Progenitor cell of endocrine pancreas (in vitro differentiated cells): Measurements from ENCODE around the gene YARS2. TPM values are rescaled to one million over a fixed set of nuclear protein-coding genes. Genes with fewer than 3 reads are reported as not detected.

Source experiments
- DNase-seq: peaks from one replicate; pipeline ENCODE4 v3.0.0; 2021; ENCODE audit warnings: low spot score; ENCODE audit not compliant: unreplicated experiment
- H3K27ac Mint-ChIP-seq: 2 replicates; pipeline ENCODE4 v1.8.0; 2021; ENCODE audit warnings: mild to moderate bottlenecking, moderate library complexity, mixed read lengths
- H3K27me3 Mint-ChIP-seq: 2 replicates; pipeline ENCODE4 v1.8.0; 2021; ENCODE audit warnings: mixed read lengths
- H3K36me3 Mint-ChIP-seq: 2 replicates; pipeline ENCODE4 v1.8.0; 2022; ENCODE audit warnings: mixed read lengths; ENCODE audit not compliant: insufficient read depth
- H3K4me1 Mint-ChIP-seq: 2 replicates; pipeline ENCODE4 v1.8.0; 2021; ENCODE audit warnings: low read depth, mixed read lengths
- H3K4me3 Mint-ChIP-seq: 2 replicates; pipeline ENCODE4 v1.8.0; 2021; ENCODE audit warnings: low read depth, mild to moderate bottlenecking, moderate library complexity, mixed read lengths
- H3K9me3 Mint-ChIP-seq: 2 replicates; pipeline ENCODE4 v1.8.0; 2021; ENCODE audit warnings: low read depth, mixed read lengths
- total RNA-seq: library from RNA; stranded (reverse); gene quantifications from 2 replicates; pipeline ENCODE4 v1.2.1, GENCODE V29; 2021
- TF ChIP-seq, protein P1 (sequence below): fragments of 200-600 bp; sonication (generic); IDR thresholded peaks from one replicate; pipeline ENCODE4 v1.5.0; 2021; ENCODE audit warnings: antibody characterized with exemption, mild to moderate bottlenecking; ENCODE audit not compliant: unreplicated experiment

YARS2 gene
- total RNA-seq, 1 donor from 2014 or later = 40.5 TPM

DNA sequence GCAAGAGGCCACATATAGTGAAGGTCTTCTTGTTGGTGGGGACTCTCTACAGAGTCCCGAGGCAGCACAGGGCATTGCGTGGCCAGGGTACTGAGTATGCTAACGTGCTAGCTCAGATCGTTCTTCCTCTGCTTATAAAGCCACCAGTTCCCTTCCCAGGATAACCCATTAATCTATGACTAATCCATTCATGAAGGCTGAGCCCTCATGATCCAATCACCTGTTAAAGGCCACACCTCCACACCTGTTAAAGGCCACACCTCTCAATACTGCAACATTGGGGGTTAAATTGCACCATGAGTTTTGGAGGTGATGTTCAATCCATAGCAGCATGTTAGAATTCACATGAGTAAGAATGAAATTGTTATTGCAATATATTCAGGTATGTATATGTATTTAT, 12.8 kb upstream of the YARS2 start:
- TF ChIP-seq, protein P1, sequence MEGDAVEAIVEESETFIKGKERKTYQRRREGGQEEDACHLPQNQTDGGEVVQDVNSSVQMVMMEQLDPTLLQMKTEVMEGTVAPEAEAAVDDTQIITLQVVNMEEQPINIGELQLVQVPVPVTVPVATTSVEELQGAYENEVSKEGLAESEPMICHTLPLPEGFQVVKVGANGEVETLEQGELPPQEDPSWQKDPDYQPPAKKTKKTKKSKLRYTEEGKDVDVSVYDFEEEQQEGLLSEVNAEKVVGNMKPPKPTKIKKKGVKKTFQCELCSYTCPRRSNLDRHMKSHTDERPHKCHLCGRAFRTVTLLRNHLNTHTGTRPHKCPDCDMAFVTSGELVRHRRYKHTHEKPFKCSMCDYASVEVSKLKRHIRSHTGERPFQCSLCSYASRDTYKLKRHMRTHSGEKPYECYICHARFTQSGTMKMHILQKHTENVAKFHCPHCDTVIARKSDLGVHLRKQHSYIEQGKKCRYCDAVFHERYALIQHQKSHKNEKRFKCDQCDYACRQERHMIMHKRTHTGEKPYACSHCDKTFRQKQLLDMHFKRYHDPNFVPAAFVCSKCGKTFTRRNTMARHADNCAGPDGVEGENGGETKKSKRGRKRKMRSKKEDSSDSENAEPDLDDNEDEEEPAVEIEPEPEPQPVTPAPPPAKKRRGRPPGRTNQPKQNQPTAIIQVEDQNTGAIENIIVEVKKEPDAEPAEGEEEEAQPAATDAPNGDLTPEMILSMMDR = no peak
- Mint-ChIP-seq H3K27ac (no peak overlapping the region), H3K9me3 (peaks cover 6% of the 10 kb centered on the region), H3K36me3 (no peaks in the 10 kb centered on the region), H3K27me3 (no peaks in the 10 kb centered on the region), H3K4me3 (no peak overlapping the region), H3K4me1 (no peaks in the 10 kb centered on the region)
- DNase-seq = no peak

DNA sequence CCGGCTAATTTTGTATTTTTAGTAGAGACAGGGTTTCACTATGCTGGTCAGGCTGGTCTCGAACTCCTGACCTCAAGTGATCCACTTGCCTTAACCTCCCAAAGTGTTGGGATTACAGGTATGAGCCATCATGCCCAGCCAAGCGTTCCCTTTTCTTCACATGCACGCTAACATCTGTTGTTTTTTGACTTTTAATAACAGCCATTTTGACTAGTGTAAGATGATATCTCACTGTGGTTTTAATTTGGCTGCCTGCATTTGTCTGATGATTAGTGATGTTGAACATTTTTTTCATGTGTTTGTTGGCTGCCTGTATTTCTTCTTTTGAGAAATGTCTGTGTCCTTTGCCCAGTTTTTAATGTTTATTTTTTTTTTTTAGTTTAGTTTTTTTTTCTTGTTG, 10.2 kb upstream of the YARS2 start:
- H3K36me3 Mint-ChIP-seq = no peaks in the 10 kb centered on the region
- no peak overlapping the region for H3K4me3 Mint-ChIP-seq
- TF ChIP-seq, protein P1 = no peak
- peaks cover 6% of the 10 kb centered on the region for H3K9me3 Mint-ChIP-seq
- H3K27me3 Mint-ChIP-seq = peaks cover 4% of the 10 kb centered on the region
- no peaks in the 10 kb centered on the region for H3K4me1 Mint-ChIP-seq
- no peak for DNase-seq
- no peak overlapping the region for H3K27ac Mint-ChIP-seq

DNA sequence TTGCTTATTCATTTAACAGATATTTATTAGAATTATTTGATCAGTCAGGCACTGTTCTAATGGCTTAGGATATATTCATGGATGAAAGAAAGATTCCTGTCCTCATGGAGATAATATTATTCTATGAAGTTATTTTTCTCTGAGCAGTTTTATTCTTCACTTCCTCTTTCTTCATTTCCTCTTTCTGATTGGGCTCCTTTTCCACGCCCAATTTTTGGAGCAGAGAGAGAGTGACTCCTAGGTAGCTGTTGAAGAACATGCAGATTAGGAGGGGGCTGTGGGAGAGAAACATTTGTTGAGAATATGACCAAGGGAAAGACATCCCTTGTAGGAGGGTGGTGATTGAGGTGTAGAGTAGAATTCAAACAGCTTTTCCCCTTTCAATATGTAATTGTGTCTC, 6.0 kb upstream of the YARS2 start:
- no peak overlapping the region for H3K27ac Mint-ChIP-seq
- H3K4me3 Mint-ChIP-seq = no peak overlapping the region
- peaks cover 4% of the 10 kb centered on the region for H3K27me3 Mint-ChIP-seq
- TF ChIP-seq, protein P1 = no peak
- H3K9me3 Mint-ChIP-seq = no peaks in the 10 kb centered on the region
- DNase-seq = no peak
- no peaks in the 10 kb centered on the region for H3K36me3 Mint-ChIP-seq
- no peaks in the 10 kb centered on the region for H3K4me1 Mint-ChIP-seq

DNA sequence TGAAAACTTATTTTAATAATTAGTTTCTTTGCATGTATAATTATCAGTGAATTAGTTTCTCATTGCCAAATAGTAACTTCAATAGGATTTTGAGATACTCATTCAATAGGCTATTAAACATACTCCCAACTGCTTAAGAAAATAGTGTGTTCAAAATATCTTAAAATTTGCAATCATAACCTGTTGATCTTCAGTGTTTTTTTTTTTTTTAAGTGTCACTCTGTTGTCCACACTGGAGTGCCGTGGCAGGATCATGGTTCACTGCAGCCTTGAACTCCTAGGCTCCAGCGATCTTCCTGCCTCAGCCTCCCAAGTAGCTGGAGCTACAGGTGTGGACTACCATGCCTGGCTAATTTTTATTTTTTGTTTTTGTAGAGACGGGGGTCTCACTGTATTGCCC, 1.5 kb upstream of the YARS2 start:
- DNase-seq = no peak
- peaks cover 3% of the 10 kb centered on the region for H3K27me3 Mint-ChIP-seq
- H3K9me3 Mint-ChIP-seq = no peaks in the 10 kb centered on the region
- H3K27ac Mint-ChIP-seq = peak overlapping the region; percentile 10
- no peak overlapping the region for H3K4me3 Mint-ChIP-seq
- H3K36me3 Mint-ChIP-seq = peaks cover 13% of the 10 kb centered on the region
- H3K4me1 Mint-ChIP-seq = peaks cover 23% of the 10 kb centered on the region
- TF ChIP-seq, protein P1 = no peak

DNA sequence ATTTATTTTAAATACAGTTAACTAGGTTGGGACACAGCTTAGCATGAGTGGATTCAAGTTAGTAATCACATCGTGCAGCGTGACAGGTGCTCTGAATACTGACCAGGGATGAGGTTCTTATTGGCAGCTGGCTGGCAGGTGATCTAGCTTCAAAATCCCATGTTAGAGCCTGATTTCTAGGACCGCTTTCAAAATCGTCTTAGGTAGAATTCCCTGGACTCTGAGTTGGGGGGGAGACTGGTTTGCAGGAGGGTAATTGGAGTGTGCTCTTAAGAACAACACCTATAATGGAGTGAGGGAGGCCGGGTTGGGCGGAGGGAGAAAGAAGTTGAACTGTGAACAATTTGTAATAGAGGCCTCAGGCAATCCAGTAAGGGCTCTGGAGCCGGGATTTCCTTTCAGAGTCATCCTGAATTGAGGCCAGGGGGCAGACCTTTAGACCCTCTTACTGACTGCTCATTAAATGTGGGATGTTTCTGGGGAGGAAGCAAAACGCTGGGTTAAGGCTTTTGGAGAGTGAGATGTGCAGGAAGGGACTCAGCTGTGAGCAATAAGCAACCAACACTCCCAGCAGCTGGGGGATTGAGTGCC, 874 bp upstream of the YARS2 start:
- Mint-ChIP-seq H3K27ac (peak overlapping the region; percentile 98), H3K9me3 (no peaks in the 10 kb centered on the region), H3K36me3 (peaks cover 18% of the 10 kb centered on the region), H3K27me3 (no peaks in the 10 kb centered on the region), H3K4me1 (peaks cover 23% of the 10 kb centered on the region), H3K4me3 (peak overlapping the region; percentile 98)
- TF ChIP-seq, protein P1 = no peak
- no peak for DNase-seq
